Posterior vena cava (tissue), 2 donors: ENCODE results near the gene SLAMF7. TPM values are rescaled to one million over a fixed set of nuclear protein-coding genes. Genes with fewer than 3 reads are reported as not detected.
"Not testable (repeated sequence)": the region's sequence is repeated elsewhere in the genome, so short reads cannot be mapped to it uniquely, and the experiment has no call there.

Experiments used
- DNase-seq: peaks from one replicate; pipeline ENCODE4 v3.0.0-alpha.2; 2020; ENCODE audit warnings: low spot score
- intact Hi-C, 2 donors: fragments of 100-400 bp; cut with DNase I; formaldehyde crosslinking; loops; one replicate each; pipeline versions ENCODE4 v1.14.1 to v1.14.2; 2022 to 2023
- total RNA-seq, 2 donors: library from RNA; stranded (reverse); fragmentation: NEBNext Ultra II Directional; extraction: Animal tissue kit (Norgen Biotek cat#: 25700); gene quantifications; one replicate each; pipeline ENCODE4 v1.2.1, GENCODE V29; 2021
- donor health status: DM: yes; HTN: yes; CAD: no.
- donor health status: DM: yes; HTN: yes; CAD: no.

Gene SLAMF7
- total RNA-seq, 2 donors from 2014 or later: 0.69 to 0.81 TPM

DNA sequence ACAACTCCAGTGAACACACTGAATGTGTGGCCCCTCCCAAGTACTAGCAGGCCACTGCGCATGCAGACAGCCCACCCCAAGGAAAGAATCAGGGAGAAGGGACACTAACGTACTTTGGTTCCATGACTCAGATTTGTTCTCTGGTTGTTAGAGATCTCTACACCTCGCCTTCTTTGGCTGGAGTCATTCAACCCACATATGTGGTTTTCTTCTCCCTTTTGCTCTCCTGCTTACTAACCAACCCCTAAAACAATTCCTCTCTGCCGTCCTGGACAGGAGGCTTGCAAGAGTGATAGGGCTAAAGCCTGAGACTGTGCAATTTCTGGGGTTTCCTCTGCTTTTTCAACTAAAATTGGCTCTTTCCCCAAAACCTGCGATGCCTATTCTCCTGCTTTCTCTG lies 21.7 kb upstream of the SLAMF7 start:
- intact Hi-C loops: no loop called here
- no peak for DNase-seq

- intact Hi-C loops: no loop called here
- no peak for DNase-seq
Measured at GRCh38 chr1:160718210-160718609, 20.8 kb upstream of the SLAMF7 start.

DNA sequence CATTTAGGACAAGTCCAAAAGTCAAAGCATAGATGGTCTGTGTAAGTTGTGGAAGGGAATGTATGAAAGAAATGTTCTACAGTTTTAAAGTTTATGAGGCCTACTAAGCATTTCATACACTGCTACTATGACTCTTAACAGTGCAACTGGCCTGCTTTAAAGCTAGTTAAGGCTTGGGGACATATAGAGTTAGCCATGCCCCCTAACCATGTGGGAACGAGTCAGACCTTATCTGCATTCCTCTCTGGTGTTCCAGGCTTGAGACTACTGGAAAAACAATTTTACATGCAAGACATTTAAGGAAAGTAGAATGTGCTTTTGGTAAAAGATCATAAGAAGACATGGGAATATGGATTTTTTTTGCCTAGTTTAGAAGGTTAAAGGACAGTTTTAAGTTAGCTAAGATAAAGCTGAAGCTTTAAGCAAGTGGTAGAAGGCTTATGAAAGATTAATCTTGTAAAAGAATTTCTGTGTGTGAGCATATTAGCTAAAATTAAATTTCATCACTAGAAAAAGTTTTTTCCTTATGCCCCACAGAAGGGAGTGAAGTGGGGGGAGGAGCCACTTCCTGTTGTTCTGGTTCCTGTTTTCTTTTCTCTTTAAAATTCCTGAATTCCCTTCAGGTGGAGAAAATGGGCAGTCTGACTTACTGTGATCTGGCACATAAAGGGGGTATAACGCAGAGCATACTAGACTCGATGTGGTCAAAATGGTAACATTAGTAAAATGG lies 18.5 kb upstream of the SLAMF7 start:
- intact Hi-C loops: no loop called here
- DNase-seq: no peak

DNA sequence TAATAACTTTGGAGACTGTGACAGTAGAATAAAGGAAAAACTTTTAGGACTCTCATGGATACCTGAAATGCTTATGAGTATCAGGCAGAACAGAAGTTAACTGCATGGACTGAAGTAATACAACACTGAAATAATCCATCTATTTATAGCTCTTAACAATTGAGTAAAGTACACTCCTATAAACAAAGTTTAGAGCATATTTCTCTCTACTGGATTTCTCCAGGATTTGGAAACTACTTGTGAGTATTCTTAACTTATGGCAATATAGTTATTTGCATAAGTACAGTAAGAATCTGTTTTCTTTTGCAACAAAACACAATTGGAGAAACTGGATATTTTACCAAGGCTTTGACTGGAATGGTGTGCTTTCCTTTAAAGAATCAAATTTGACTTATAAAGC lies 17.6 kb upstream of the SLAMF7 start:
- intact Hi-C loops: no loop called here
- DNase-seq: no peak

DNA sequence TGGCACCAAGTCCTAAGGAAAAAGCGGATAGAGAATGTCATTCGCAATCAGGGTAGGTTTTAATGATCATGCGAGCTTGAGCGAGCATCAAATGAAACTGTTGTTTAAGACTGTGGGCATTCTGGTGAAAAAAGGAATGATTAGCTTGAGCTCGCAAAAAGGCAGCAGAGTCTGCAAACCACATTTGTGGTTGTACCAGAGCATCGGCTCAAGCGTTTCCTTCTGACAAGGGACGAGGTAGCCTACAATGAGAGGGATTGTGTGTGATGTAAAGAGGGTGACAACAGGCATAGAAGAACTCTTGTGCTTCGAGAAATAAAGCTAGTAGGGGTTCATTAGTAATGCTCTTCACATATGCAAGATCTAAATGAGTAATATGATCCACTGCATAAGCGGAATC lies 16.3 kb upstream of the SLAMF7 start:
- DNase-seq: no peak
- intact Hi-C loops: no loop called here

GRCh38 chr1:160723332-160723731 lies 15.7 kb upstream of the SLAMF7 start:
- no peak for DNase-seq
- intact Hi-C loops: no loop called here

DNA sequence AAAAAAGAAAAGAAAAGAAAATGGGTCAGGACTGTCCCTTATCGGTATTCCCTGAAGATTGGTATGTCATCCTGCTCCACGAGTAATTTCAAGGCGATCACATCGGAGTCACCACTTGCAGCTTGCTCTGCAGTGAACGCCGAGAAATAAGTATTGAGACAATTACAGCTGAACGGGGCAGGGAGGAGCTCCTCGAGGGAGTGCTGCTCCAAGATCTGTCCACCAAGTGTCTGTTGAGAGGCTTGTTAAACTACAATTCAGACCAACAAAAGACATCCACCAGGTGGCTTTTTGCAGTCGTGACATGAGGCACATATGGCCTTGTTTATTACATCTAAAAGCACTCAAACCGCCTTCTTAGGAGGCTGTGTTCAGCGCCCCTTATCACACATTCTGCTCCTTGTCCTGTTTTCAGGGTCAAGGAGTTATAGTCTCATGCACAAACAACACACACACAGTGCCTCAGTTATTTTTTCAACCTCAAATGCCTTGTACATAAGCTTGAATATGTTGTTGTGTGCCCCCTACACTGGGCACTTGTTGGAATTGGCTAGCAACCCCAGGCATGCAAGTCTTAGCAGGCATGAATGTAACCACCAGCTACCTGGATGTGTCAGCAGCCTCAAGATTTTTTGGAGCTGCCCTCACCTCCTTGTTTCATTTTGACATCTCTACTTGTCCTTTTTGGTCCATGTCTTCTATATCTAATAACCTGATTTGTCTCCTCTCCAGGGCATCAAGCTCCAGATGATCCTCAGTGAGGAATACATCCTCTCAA lies 14.4 kb upstream of the SLAMF7 start:
- intact Hi-C loops: no loop called here
- no peak for DNase-seq

- DNase-seq: no peak
- intact Hi-C loops: no loop called here
Measured at GRCh38 chr1:160726114-160726497, 12.9 kb upstream of the SLAMF7 start.

- intact Hi-C loops: no loop called here
- DNase-seq: no peak
Measured at GRCh38 chr1:160726498-160727315, 12.3 kb upstream of the SLAMF7 start.

DNA sequence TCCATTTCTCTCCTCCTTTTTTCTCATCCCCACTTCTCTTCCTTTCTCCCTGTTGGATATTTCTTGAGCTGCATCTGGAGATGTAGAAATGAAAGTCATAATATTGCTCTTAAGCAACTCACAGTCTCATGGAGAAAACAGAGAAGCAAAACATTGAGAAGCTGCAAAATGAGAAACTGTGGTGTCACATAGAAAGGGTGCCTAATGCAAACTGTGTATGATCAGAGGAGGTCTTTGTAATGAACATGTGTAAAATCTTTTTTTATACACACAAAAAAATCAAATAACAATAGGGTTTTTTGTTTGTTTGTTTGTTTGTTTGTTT lies 11.8 kb upstream of the SLAMF7 start:
- no peak for DNase-seq
- intact Hi-C loops: no loop called here

GRCh38 chr1:160731564-160731963 lies 7.5 kb upstream of the SLAMF7 start:
- DNase-seq, intact Hi-C loops: not testable (repeated sequence)

GRCh38 chr1:160731990-160732389 lies 7.1 kb upstream of the SLAMF7 start:
- intact Hi-C loops: no loop called here
- DNase-seq: no peak

- no peak for DNase-seq
- intact Hi-C loops: no loop called here
Measured at GRCh38 chr1:160733898-160734297, 5.1 kb upstream of the SLAMF7 start.

GRCh38 chr1:160734301-160734700 lies 4.7 kb upstream of the SLAMF7 start:
- intact Hi-C loops: no loop called here
- no peak for DNase-seq

DNA sequence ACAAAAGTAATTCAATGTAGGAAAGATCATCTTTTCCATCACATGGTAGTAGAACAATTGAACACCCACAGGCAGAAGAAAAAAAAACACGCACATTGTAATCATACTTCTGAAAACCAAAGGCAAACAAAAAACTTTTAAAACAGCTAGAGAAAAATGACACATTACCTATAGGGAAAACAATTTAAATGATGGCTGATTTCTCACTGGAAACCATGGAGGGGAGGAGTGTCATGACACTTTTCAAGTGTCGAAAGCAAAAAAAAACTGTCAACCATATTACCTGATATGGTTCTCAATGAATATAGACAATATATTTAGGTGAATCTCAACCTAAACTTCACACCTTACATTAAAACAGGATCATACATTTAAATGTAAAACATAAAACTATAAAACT lies 776 bp upstream of the SLAMF7 start:
- intact Hi-C loops: no loop called here

DNA sequence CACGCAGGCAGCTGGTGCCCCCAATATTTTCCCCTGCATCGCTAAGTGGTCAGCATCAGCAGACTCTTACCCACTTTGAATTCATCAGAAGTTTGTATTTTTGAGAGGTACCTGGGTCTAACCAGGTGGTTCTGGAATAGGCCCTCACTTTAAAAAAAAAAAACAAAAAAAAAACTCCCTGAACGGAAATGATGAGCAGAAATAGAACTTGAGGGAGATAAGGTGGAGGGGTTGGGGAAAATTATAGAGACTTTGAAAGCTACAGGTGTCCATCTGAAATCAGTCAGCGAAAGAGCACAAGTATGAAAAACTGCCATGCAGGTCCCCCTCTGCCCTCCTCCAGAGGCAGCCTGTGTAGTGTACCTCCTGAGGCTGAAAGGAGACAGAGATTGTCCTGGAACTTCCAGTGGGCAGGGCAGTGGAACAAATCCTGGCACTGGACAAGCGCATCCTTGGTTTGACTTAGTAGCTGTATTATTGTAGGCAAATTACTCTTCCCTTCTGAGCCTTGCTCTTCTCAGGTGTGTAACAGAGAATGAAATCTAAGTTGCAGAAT lies 1.2 kb downstream of the SLAMF7 start:
- intact Hi-C loops: no loop called here
- no peak for DNase-seq

More for the DNA sequence above, 776 bp upstream of the SLAMF7 start:
- DNase-seq: no peak

DNA sequence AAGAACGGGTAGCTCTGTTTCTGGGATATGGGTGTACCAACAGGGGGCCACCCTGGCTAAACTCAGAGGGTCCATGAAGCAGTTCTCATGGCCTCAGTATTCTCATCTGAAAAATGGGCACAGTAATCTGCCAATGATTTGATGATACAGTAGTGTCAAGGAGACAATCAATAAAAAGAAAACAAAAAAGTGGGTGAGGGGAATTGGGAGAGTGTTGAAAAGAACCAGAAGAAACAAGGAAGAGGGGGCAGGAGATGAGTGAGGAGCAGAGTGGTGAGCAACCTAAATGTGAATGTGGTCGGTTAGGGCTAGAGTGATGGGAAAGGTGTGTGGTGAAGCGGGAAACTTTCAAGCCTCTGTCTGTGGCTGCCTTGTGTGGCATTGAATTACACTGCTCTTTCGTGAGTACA lies 2.0 kb downstream of the SLAMF7 start:
- intact Hi-C loops: no loop called here

DNA sequence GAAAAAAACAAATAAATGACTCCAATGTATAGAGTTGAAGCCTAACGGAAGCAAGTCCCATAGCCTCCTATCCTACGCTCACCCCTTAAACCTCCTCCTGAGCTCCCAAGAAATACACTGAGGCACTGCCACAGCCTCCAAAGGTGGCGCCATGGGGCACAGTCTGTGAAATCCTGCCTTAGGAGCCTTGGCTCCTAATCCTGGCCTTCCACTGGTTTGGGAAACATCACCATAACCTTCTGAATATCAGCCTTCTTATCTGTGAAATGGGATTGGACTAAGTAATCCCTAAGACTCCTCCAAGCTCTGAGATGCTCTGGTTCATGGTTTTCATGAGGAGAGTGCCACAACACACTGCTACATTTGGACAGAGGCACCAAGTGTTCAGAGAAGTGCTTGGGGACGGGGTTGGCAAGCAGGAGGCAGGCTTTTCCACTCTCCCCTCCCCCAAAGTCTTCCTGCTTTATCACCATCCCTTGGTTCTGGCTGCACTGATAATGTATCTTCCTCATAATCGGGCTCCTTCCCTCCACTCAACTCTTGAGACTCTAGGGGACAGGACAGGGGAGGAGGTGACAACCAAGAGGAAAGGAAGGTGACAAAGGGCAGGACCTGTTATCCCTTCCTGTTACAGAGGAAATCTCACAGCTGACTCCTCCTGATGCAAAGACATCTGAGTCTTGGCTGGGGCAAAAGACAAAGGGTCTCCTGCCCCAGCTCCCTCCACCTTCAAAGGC lies 2.7 kb downstream of the SLAMF7 start:
- DNase-seq: no peak
- intact Hi-C loops: no loop called here

More for the DNA sequence above, 2.0 kb downstream of the SLAMF7 start:
- no peak for DNase-seq

- intact Hi-C loops: no loop called here
- DNase-seq: no peak
Measured at GRCh38 chr1:160742428-160743127, 3.5 kb downstream of the SLAMF7 start.
